Limb (tissue), 2 donors: ENCODE results near the gene DRICH1.
"Not testable (repeated sequence)": the region's sequence is repeated elsewhere in the genome, so short reads cannot be mapped to it uniquely, and the experiment has no call there.

Experiments
- DNase-seq, 2 donors: peaks; one replicate each; pipeline ENCODE4 v3.0.0-alpha.2; 2016; ENCODE audit errors: extremely low spot score in 2 of 2

DRICH1 gene

DNA sequence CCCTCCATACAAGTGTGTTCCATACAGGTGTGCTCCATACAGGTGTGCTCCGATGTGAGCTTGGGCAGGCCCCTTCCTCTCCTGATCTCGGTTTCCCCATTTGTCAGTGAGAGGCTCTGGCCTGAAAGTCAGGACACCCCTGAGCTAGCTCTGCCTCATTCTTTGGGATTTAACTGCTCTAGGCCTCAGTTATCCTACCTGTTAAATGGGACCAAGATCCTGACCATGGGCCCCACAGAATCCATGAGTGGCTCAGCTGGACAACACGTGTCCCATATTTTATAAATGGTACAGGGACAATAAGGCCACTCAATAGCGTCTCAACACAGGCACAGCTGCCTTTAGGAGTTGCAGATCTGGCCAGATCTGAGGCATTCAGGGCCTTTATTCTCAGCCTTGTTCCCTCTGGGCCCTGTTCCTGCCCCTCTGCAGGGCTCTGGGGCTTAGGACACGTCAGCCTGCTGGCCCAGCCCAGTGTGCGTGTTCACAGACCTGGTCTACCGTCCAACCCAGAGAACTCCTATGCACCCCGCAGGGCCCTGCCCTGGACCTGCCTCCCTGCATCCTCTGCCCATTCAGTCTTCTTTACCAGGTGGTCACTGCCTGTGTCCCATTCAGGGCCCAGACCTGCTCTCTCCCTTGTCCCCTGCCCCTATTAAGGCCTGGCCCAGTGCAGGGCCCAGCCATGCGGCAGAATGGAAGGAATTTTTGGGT, 33.2 kb downstream of the DRICH1 start:
- no peak for DNase-seq

DNA sequence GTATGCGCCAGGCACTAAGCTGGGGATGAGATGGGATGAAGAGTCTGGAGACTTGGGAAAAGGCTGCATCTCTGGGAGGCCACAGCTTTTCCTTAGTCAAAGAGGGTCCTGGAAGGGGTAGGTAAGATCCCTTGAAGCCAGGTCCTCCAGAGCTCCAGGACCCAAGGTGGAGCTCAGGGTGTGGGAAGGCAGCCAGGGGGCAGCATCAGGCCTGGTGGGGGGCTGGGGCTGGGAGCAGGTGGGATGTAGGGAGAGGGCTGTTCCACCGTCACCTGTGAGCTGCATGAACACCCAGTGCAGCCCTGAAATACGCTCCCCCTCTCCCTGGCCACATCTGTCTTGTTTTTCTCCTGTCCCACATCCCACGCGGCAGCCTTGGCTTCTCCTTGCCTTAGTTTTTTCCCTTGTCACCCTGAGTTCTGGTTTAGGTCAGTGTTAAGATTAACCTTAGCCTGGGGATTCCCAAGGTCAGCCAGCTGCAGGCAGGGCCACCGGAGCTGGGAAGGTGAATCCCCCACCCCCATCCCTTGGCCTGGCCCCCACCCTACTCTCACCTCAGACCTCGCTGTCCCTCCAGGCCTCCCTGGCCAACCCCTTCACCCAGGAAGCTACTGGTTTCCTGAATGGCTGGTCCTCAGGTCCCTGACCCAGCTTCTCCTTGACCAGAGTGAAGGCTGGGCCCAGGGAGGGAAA, 34.4 kb downstream of the DRICH1 start:
- DNase-seq, result not testable (repeated sequence)

DNA sequence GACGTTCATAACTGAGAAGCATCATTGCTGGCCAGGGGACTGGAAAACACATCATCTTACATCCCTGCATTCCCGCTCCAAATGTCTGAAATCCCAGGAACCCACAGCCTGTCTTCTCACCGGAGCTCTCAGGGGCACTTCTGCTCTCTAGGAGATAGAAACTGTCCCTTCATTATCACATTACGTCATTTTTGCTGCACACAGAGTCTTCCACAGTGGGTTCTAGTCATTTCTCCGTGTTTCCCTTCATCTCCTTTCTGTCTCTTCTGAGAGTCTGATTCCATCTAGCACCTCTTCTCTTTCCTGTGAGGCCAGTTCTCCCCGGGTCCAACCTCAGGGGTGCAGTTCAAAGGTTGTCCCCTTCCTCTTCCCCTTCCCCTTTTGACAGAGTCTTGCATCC, 36.2 kb downstream of the DRICH1 start:
- not testable (repeated sequence) for DNase-seq

DNA sequence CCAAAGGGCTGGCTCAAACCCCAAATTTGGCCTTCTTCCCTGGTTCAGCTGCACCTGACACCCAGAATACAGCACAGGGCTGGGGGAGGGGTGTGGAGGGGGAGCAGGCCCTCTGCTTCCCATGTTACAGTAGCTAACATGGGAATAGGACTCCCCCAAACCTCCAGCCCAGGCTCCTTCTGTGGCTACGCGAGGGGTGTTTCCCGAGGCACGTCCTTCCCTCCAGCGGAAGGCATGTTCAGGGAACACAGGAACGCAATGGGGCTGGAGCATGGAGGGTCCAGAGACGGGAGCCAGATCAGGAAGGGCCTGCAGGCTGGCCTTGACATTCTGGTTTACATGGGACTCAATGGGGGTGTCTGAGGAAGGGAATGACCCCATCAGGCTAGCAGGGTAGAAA, 40.3 kb downstream of the DRICH1 start:
- no peak for DNase-seq

DNA sequence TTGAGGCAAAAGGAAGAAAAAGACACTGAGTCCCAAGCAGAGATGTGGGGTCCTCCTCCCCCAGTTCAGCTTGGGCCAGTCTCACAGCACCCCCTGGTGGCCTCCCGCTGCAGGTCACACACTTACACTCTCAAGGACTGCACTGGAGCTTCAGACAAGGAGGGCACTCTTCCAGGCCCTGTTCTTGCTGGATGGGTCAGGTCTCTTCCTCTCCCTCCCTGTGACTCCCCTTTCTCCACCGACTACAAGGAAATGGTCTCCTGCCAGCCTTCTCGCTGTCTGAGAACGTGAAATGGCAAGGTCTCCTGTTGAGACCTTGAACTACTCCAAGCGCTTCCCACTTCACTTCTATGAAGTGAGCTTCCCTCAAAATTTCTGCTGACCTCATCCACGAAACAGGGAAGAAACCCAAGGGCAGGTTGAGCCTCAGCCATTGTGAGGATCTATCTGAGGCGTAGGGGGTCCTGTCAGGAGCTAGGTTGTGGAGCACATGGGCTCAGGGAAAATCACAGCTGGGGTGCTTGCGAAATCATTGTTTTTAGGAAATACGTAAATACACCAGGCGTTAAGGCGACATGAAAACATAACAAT, 40.8 kb downstream of the DRICH1 start:
- DNase-seq, result peak; percentile 16 to 83

DNA sequence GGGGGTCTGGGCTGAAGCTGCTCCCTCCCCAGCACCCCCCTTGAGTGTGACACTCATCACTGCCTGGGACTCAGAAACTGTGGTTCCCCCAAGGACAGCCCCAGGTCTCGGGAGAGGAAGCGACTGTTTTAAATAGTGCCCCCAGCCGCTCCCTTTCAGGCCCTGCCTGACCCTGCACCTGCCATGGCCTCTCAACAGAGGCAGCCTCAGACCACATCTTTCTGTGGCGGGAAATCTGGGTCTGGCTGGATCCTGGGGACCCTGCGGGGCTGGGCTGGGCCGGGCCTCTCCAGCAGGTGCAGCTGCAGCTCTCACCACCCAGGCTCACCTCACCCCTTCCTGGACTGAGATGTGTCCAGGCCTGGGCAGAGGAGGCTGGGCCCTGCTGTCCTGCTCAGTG, 48.3 kb downstream of the DRICH1 start:
- no peak for DNase-seq

DNA sequence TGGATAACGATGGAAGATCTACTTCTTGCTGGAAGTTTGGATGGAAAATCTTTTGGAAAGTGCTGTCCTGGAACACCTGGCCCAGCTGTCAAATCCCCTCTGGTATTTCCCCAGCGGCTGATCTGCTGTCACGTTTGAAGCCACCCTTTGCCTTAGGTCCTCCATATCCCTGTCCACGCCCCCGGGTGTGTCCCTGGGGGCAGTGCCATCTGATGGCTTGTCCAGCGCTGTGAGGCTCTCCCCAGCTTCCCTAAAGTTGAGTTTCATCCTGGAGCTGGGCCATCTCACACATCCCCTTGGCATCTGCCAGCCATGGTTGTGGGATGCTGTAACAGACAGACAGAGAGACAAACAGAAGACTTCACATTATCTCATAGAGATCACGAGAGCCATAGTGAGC, 49.0 kb downstream of the DRICH1 start:
- DNase-seq, result no peak

DNA sequence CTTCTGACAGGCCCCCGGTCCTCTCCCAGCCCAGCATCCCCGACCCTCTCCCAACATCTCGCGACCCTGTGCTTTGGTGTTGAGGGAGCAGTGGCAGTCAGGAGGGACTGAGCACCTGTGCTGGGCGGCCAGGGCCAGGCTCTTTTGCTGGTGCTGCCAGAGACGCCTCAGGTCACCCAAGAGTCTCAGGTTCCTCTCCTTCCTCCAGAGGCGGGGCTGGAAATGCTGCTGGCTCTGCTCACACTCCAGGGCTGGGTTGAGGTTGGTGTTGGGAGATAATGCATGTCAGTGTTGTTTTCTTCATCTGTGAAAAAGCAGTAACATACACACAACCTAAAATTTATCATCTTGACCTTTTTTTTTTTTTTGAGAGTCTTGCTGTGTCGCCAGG, 50.9 kb downstream of the DRICH1 start:
- no peak for DNase-seq

DNA sequence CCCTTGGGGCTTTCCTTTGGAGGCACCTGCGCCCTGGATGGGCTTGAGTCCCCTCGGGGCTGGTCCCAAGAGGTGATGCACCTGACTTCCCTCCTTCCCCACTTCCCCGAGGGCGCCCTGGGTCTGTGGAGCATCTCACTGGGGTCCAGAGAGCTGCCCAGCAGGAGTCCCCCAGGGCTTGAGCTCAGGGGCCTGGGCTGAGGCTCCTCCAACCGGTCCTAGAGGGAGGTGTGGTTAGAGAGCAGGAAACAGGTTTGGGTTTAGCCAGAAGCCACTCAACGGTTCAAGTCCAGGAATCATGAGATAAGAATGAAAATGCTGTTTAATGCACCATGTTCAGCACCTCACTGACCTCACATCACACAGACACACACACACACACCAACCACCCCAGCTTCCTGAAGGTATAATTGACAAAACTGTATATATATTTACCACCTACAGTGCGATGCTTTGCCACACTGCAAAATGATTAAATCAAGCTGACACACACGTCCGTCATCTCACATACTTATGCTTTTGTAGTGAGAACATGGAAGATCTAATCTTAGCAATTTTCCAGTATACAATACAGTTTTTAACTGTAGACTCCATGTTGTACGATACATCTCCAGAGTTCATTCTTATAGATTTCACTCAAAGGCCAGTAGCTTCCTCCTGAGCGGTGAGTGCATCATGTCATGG, 51.4 kb downstream of the DRICH1 start:
- no peak for DNase-seq

DNA sequence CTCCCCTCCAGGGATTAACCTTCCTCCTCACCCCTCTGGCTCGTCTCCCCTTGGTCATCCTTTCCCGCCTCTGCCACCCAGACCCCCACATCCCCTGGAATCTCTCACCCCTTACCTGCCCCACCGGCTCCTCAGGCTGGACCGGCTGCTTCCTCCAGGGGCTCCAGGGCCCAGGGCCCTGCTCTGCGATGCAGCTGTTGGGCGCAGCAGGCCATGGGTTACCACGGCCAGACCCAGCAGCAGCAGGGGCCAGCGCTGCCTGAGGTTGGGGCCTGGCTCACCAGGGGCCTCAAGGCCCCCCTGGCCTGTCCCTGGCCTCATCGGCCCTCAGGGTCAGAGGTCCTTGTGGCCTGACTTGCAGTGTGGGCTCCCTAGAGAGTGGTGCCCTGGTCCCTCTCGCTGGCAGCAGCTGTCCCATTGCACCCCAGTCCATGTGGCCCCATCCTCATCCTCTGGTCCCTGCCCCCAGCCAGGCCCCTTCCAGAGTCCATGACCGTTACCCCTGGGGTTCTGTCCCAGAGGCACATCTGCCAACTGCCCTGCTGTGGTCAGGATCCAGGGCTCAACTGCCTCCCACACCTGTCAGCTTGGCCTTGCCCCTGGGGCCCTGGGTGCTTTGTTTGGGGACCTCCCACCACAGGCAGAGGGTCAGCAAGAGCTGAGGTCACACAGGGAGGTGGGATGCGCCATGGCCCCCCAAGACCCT, 52.1 kb downstream of the DRICH1 start, which contains the start of gene IGLL1:
Gene IGLL1 (minus strand): TSS at position 421 of the 706 bp plus-strand sequence. CDS start 100 bp downstream, at position 321.
- no peak for DNase-seq

DNA sequence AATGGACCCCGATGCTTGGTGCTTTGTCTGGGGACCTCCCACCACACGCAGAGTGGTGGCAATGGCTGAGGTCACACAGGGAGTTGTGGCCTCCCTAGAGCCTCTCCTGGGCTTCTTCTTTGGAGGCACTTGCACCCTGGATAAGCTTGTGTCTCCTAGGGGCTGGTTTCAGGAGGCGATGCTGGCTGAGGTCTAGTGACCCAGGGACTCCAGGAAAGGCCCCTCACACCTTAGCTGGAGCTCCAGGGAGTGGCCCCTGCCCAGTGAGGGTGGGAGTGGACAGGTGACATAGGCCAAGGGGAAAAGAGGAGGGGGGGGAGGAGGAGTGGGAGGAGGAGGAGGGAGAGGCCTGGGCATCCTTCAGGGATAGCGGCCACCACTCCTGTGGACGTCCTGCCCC, 52.8 kb downstream of the DRICH1 start:
- DNase-seq, result no peak

DNA sequence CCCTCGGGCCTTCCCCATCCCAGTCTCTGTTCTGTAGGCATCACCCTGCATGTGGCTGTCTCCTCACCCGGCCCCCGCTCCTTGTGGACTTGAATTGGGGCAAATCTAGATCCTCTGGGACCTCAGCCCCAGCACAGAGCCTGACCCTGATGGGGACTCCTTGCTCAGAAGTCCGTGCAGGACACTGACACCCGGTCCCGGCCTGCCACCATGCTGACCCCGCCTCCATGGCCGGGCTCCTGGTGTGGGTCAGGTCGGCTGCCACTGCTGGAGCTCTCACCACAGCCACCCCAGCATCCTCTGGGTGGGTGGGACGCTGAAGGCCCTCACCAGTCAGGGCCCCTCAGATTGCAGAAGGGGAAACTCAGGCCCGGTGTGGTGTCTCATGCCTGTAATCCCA, 53.8 kb downstream of the DRICH1 start:
- no peak for DNase-seq

DNA sequence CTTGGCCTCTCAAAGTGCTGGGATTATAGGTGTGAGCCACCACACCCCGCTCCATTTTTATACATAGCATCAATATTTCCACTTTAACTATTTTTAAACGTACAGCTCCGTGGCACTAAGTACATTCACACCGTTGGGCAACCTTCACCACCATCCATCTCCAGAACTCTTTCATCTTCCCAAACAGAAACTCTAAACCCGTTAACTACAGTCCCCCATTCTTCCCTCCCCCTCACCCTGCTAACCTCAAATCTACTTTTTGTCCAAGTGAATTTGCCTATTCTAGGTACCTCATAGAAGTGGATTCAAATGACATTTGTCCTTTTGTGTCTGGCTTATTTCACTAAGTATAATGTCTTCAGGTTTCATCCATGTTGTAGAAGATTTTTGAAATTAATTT, 55.4 kb downstream of the DRICH1 start:
- DNase-seq, result no peak

DNA sequence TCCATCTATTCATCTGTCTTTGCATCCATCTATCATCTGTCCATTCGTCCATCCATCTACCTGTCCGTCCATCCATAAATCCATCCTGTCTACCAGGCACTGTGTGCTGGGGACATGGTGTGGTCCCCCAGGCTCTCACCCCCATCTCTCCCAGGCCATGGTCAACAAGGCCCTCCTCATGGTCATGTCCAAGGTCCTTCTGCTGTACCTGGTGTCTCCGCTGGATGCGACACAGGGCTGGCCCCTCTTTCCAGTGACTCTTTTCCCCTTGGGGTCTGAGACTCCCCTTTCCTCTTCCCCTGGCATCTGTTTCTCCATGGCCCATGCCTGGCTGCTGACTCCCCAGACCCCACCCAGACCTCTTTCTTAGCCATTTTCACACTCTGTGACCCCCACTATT, 56.5 kb downstream of the DRICH1 start:
- DNase-seq, result no peak

DNA sequence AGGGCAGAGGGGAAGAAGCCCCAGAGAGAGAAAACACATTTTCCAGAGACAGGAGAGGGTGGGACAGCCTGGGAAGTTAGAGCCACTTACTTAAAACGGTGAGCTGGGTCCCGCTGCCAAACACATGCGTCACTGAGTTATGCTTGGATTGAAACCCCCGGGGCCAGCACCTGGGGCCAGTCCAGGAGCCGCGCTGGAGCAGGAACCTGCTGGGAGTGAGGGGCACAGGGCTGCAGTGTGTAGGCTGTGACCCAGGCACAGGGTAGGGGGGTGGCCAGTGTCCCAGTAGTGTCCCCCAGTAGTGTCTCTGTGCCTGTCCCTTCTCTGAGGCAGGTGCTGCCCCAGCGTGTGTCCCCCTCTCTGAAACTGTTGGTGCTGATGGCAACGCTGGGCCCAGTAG, 57.2 kb downstream of the DRICH1 start:
- DNase-seq, result no peak

DNA sequence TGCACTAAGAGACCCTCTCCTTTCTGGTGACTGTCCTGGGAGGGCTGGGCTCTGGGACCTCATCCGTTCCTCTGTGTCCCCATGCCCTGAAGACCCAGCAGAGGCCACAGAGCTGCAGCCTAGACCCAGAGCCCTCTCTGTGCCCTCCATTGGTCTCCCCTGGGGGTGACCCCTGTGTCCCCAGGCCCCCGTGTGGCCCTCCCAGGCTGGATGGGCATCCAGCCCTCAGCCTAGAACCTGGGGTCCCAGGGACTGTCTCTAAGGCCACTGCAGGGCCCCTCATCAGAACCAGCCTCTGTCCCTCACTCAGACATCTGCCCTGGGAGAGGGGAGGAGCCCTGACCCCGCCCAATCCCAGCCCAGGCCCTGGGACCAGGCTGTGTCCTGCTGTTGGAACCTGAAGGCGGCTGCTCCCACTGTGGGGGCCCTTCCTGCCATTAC, 57.7 kb downstream of the DRICH1 start:
- no peak for DNase-seq

DNA sequence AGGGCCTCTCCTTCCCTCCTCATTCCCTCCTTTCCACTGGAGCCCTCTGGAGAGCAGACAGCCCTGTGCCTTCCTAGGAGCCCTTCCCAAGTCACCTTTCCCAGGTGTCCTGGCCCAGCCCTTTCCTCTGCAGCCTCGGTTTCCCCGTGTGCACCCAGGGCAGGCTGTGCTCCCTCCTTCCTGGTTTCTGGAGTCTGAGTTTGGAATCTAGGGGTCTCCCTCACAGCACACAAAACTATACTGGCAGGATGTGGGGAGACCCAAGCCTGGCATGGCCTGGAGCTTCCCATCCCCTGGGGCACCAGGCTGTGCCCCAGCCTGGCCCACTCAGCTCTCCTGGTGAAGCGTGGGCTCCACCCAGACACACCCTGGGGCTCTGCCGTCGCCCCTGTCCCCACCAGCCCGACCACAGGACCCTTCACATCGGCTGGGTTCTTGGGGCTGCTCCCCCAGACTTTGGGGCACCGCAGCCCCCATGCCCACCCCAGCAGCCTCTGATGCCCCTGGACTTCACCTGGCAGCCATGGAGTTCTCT, 58.4 kb downstream of the DRICH1 start:
- not testable (repeated sequence) for DNase-seq

DNA sequence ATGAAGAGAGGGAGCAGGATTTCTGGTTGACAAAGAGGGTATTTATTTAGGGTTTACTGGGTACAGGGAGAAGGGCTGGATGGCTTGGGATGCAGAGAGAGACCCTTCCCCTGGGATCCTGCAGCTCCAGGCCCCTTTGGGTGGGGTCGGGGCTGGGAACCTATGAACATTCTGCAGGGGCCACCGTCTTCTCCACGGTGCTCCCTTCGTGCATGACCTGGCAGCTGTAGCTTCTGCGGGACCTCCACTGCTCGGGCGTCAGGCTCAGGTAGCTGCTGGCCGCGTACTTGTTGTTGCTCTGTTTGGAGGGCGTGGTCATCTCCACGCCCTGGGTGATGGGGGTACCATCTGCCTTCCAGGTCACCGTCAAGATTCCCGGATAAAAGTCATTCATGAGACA, 59.0 kb downstream of the DRICH1 start:
- DNase-seq, result not testable (repeated sequence)

DNA sequence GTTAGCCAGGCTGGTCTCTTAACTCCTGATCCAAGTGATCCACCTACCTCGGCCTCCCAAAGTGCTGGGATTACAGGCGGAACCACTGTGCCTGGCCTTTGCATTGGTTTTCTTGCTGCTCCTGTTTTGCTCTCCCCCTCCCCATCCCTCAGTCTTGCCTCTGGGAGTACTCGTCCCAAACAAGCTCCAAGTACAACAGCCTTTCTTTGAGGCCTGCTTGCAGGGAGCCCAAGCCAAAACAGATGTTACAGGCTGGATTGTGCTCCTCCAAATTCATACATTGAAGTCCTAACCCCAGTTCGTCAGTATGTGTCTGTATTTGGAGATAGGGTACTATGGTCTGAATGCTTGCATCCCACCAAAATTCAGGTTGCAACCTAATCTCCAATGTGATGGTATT, 60.6 kb downstream of the DRICH1 start:
- DNase-seq, result no peak

DNA sequence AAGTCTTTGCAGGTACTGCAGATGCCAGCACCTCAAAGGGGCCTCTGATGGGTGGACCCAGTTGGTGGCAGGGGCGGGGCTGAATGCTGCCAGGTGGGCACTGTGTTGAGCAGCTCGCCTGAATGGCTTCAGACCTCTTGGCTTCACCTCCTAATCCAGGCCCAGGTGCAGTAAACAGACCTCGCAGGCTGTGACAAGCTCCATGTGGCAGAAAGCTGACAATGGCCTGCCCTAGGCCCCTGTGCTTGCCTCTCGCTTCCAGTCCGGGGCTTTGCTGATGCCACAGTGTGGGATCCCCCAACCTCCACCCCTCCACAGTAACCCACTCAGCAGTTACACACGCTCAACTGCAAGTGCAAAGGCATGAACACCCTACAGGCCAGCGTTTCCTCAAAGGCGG, 61.4 kb downstream of the DRICH1 start:
- no peak for DNase-seq

DNA sequence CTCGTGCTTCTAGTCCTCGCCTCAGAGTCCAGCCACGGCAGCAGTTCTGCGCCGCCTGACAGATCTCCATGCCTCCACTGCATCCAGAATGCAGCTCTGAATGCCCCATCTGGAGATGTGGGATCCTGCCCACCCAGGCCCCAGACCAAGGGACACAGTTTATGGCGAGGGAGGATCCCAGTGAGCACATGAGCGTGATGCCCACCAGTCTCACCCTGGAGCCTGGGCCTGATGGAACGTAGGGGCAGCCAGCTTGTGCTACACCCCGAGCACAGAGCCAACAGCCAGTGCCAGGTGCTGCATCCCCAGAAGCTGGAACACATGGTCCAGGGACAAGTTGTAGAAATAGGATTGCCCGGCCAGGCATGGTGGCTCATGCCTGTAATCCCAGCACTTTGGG, 62.4 kb downstream of the DRICH1 start:
- no peak for DNase-seq
